HepG2 (cell line): ENCODE data around the gene RPS25. TPM values are rescaled to one million over a fixed set of nuclear protein-coding genes. Genes with fewer than 3 reads are reported as not detected.
A peak's percentile ranks its signal among the peaks of the same experiment; 100 is the strongest.

Experiments used
- DNMT3B ChIP-seq: conservative IDR thresholded peaks from 2 replicates; pipeline ENCODE4 v1.6.1; 2016; ENCODE audit warnings: missing biosample characterization, control low read depth
- EEA1 ChIP-seq: sonication (generic); formaldehyde crosslinking; IDR thresholded peaks from 2 replicates; pipeline ENCODE4 v1.5.1; 2020; ENCODE audit warnings: mild to moderate bottlenecking, missing genetic modification reagents, borderline replicate concordance
- FOXK2 ChIP-seq: fragments of 450-650 bp; IDR thresholded peaks from 2 replicates; pipeline ENCODE4 v1.6.1; 2016
- HHEX ChIP-seq: IDR thresholded peaks from 2 replicates; pipeline ENCODE4 v1.6.1; 2016; ENCODE audit warnings: control low read depth
- HOXA9 ChIP-seq: sonication (generic); formaldehyde crosslinking; IDR thresholded peaks from 2 replicates; pipeline ENCODE4 v1.8.1; 2022; ENCODE audit warnings: missing genetic modification reagents, mild to moderate bottlenecking, moderate library complexity, borderline replicate concordance
- KLF12 ChIP-seq: sonication (generic); formaldehyde crosslinking; IDR thresholded peaks from 2 replicates; pipeline ENCODE4 v1.4.0; 2020; ENCODE audit warnings: missing genetic modification reagents, borderline replicate concordance
- MTA1 ChIP-seq: sonication (generic); formaldehyde crosslinking; IDR thresholded peaks from 2 replicates; pipeline ENCODE4 v1.4.0; 2020; ENCODE audit warnings: missing genetic modification reagents, mild to moderate bottlenecking, borderline replicate concordance
- PAX8 ChIP-seq: sonication (generic); formaldehyde crosslinking; IDR thresholded peaks from 2 replicates; pipeline ENCODE4 v1.8.0; 2022; ENCODE audit warnings: mild to moderate bottlenecking, missing genetic modification reagents, borderline replicate concordance
- SMYD3 ChIP-seq: sonication (generic); formaldehyde crosslinking; IDR thresholded peaks from 2 replicates; pipeline ENCODE4 v1.8.1; 2023; ENCODE audit warnings: mild to moderate bottlenecking, missing genetic modification reagents
- SPEN ChIP-seq: sonication (generic); formaldehyde crosslinking; IDR thresholded peaks from 2 replicates; pipeline ENCODE4 v1.5.1; 2020; ENCODE audit warnings: low read depth, mild to moderate bottlenecking, missing genetic modification reagents
- SRSF4 ChIP-seq: fragments of 200-400 bp; formaldehyde crosslinking; IDR thresholded peaks from one replicate; pipeline ENCODE4 v1.6.1; 2018; ENCODE audit warnings: mild to moderate bottlenecking, low read depth, low read length, moderate library complexity; ENCODE audit not compliant: poor library complexity, severe bottlenecking
- THYN1 ChIP-seq: sonication (generic); formaldehyde crosslinking; IDR thresholded peaks from 2 replicates; pipeline ENCODE4 v1.8.1; 2023; ENCODE audit warnings: low read depth, mild to moderate bottlenecking, moderate library complexity, missing genetic modification reagents, borderline replicate concordance
- ZKSCAN5 ChIP-seq: sonication (generic); formaldehyde crosslinking; IDR thresholded peaks from 2 replicates; pipeline ENCODE4 v1.5.1; 2020; ENCODE audit warnings: mild to moderate bottlenecking, missing genetic modification reagents
- ZNF207 ChIP-seq: fragments of 450-650 bp; IDR thresholded peaks from 2 replicates; pipeline ENCODE4 v1.6.1; 2016; ENCODE audit warnings: antibody characterized with exemption, borderline replicate concordance
- ZNF407 ChIP-seq: sonication (generic); formaldehyde crosslinking; IDR thresholded peaks from one replicate; pipeline ENCODE4 v1.5.1; 2020; ENCODE audit warnings: mild to moderate bottlenecking, missing genetic modification reagents; ENCODE audit errors: not compliant biosample characterization
- polyA plus RNA-seq, 8 experiments: library from polyadenylated mRNA; depleted of rRNA in 3 of 8; stranded (reverse) in 7 of 8; unstranded in 1 of 8; fragments of >200 nt; fragmentation: Illumina TruSeq in 4 of 8; extraction: Trizol in 4 of 8; gene quantifications; 2 replicates each; pipeline versions ENCODE4 v1.2.1 to v1.2.3, GENCODE V29; 2011 to 2016; ENCODE audit warnings: low read depth in 4 of 8, missing spikeins in 1 of 8, mixed read lengths in 1 of 8; ENCODE audit not compliant: insufficient read depth in 1 of 8
- total RNA-seq, 5 experiments: library from RNA; depleted of rRNA; stranded (reverse); fragments of >200 nt; fragmentation: Illumina TruSeq; extraction: Trizol; gene quantifications; 2 replicates each; pipeline ENCODE4 v1.2.3, GENCODE V29; 2016; ENCODE audit warnings: low read depth in 1 of 5
- TF ChIP-seq, protein P1 (sequence below), 2 experiments: fragments of 450-650 bp in 1 of 2; sonication (generic) in 1 of 2; formaldehyde crosslinking; IDR thresholded peaks; 2 replicates each; pipeline versions ENCODE4 v1.5.0 to v1.8.0; 2020 to 2022; ENCODE audit warnings: mild to moderate bottlenecking in 1 of 2, missing genetic modification reagents in 1 of 2
- TF ChIP-seq, protein P2 (sequence below): IDR thresholded peaks from 2 replicates; pipeline ENCODE4 v1.6.1; 2012; ENCODE audit warnings: low read length, improper control_type of control experiment

Gene RPS25
- total and polyA plus RNA-seq, 2 of the 13 experiments (the other 11 are each of a cell fraction or from before 2014, with no cell fraction given) = 839 to 1,415 TPM

DNA sequence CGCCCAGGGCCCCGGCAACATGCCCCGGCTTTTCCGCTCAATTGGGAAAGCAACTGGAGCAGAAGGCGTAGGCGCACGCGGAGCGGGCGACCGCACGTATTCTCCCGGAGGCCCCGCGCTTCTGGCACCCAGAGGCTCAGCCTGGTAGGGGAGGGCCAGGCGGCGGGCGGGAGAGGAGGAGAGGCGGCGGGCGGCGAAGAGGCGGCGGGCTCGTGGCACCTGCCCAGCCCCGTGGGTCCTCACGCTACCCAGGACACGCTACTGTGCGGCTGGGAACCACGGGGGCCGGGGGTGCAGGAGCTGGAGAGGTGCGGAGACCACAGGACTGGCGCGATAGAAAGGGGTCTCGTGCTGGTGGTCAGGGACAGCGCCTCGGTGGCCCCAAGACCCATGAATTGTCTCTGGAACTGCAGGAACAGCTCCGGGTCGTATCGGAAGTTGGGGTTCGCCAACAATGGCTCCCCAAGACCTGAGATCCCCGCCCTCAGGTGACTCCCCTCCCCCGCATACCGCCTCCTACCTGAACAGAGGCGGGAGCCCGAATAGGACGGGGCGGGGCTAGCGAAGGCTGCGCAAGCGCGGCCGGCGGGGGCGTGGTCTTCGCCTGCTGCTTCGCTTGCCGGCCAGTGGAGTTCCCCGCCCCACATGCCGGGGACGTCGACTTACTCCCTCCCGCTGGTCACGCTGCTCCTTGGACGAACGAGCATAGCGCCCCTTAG lies 12.3 kb upstream of the RPS25 start, which contains the start of gene SLC37A4 (continued):
- TF ChIP-seq ZNF407 (CRISPR knock-in tag) (no peak), ZNF207 (no peak), HHEX (CRISPR knock-in tag) (no peak), ZKSCAN5 (CRISPR knock-in tag) (no peak), SRSF4 (no peak), SMYD3 (CRISPR knock-in tag) (peak; percentile 74; the same call in 1 of the 2 replicates), PAX8 (CRISPR knock-in tag) (no peak), HOXA9 (CRISPR knock-in tag) (no peak), EEA1 (CRISPR knock-in tag) (peak; percentile 74; the same call in 1 of the 2 replicates), MTA1 (no peak), DNMT3B (CRISPR knock-in tag) (peak; percentile 91; the same call in 1 of the 2 replicates), THYN1 (CRISPR knock-in tag) (no peak), KLF12 (0 out of 2 replicates have a peak, but pooled peaks have one; percentile 76), FOXK2 (no peak), SPEN (CRISPR knock-in tag) (peak; percentile 69)
- TF ChIP-seq, protein P1, sequence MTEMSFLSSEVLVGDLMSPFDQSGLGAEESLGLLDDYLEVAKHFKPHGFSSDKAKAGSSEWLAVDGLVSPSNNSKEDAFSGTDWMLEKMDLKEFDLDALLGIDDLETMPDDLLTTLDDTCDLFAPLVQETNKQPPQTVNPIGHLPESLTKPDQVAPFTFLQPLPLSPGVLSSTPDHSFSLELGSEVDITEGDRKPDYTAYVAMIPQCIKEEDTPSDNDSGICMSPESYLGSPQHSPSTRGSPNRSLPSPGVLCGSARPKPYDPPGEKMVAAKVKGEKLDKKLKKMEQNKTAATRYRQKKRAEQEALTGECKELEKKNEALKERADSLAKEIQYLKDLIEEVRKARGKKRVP (CRISPR knock-in tag; IDR thresholded peaks at IDR 0.05) = peak in 1 of 2 experiments; percentile 68; a peak in 1 of 4 replicates
- TF ChIP-seq, protein P2, sequence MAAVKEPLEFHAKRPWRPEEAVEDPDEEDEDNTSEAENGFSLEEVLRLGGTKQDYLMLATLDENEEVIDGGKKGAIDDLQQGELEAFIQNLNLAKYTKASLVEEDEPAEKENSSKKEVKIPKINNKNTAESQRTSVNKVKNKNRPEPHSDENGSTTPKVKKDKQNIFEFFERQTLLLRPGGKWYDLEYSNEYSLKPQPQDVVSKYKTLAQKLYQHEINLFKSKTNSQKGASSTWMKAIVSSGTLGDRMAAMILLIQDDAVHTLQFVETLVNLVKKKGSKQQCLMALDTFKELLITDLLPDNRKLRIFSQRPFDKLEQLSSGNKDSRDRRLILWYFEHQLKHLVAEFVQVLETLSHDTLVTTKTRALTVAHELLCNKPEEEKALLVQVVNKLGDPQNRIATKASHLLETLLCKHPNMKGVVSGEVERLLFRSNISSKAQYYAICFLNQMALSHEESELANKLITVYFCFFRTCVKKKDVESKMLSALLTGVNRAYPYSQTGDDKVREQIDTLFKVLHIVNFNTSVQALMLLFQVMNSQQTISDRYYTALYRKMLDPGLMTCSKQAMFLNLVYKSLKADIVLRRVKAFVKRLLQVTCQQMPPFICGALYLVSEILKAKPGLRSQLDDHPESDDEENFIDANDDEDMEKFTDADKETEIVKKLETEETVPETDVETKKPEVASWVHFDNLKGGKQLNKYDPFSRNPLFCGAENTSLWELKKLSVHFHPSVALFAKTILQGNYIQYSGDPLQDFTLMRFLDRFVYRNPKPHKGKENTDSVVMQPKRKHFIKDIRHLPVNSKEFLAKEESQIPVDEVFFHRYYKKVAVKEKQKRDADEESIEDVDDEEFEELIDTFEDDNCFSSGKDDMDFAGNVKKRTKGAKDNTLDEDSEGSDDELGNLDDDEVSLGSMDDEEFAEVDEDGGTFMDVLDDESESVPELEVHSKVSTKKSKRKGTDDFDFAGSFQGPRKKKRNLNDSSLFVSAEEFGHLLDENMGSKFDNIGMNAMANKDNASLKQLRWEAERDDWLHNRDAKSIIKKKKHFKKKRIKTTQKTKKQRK = no peak
